GM19043 (cell line): ENCODE measurements around the gene LYST.
A peak's percentile ranks its signal among the peaks of the same experiment; 100 is the strongest.
"Not testable (repeated sequence)": the region's sequence is repeated elsewhere in the genome, so short reads cannot be mapped to it uniquely, and the experiment has no call there.

ENCODE experiments used
- ATAC-seq: cut with Tn5 transposase; IDR thresholded peaks from one replicate; pipeline ENCODE4 v1.9.1; 2021; ENCODE audit warnings: low read depth; ENCODE audit not compliant: unreplicated experiment

The LYST gene

DNA sequence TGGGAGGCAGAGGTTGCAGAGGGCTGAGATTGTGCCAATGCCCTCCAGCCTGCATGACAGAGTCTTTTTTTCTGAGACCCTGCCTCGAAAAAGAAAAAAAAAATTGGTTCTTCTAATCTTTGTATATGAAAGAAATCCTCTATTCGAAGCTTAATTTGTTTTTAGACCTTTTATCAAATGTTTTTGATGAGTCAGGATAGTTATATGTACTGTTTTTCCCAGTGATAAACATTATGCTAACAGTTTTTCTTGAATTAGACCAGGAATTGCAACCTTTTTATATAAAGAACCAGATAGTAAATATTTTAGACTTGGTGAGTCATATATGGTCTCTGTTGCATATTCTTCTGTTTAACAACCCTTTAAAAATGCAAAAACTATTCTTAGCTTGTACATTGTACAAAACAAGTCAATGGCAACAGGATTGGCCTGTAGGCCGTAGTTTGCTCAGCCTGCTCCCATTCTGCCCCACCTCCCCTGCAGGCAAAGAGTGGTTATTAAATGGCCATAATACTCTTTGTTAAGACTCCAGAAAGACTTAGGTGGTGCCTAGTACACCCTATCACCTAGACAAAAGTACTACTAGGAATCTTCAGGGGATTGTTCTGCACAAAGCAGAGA, 45.2 kb downstream of the LYST start:
- no peak for ATAC-seq

DNA sequence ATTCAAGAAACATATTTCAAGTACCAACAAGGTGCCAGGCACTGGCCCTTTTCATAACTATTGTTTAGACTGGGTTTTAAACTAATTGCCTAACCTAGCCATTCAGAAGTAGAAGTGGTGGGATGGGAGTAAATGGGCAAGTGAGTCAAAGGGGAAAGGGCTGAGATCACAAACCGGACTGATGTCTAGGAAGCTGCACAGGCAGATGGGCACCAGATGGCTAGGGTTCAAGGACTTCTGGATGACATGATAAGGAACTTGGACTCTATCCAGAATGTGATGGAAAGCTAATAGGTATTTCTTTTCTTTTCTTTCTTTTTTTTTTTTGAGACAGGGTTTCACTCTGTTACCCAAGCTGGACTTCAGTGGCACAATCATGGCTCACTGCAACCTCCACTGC, 46.6 kb downstream of the LYST start:
- no peak for ATAC-seq

DNA sequence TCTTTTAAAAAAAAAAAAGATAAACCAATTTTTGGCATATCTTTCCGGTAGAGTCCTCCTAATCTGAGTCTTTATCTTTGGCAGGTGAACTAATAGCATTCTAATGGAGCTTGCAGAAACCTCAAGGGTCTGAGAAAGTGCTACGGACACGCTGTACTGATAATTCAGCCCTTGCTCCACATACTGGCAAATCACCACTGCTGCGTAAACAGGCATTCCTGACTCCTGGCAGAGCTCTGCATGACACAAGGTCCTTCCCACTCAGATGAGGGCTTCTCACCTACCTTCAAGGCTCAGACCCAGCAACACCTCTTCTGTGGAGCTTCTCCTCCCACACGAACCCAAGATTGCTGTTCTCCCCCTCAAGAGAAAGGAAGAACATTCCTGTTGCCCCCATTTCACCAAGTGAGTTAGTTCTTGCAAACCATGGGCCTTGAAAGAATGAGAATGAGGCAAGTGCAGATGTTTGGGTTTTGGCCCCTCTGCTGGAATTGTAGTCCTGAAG, 48.0 kb downstream of the LYST start:
- no peak for ATAC-seq

DNA sequence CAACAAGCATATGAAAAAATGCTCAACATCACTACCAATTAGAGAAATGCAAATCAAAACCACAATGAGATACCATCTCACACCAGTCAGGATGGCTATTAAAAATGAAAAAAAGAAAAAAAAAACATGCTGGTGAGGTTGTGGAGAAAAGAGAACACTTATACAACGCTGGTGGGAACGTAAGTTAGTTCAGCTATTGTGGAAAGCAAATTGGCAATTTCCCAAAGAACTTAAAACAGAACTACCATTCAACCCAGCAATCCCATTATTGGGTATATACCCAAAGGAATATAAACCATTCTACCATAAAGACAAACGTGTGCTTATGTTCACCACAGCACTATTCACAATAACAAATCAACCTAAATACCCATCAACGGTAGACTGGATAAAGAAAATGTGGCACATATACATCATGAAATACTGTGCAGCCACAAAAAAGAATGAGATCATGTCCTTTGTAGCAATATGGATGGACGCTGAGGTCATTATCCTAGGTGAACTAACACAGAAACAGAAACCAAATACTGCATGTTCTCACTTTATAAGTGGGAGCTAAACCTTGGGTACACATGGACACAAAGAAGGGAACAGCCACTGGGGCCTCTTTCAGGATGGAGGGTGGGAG, 49.5 kb downstream of the LYST start:
- ATAC-seq: no peak

DNA sequence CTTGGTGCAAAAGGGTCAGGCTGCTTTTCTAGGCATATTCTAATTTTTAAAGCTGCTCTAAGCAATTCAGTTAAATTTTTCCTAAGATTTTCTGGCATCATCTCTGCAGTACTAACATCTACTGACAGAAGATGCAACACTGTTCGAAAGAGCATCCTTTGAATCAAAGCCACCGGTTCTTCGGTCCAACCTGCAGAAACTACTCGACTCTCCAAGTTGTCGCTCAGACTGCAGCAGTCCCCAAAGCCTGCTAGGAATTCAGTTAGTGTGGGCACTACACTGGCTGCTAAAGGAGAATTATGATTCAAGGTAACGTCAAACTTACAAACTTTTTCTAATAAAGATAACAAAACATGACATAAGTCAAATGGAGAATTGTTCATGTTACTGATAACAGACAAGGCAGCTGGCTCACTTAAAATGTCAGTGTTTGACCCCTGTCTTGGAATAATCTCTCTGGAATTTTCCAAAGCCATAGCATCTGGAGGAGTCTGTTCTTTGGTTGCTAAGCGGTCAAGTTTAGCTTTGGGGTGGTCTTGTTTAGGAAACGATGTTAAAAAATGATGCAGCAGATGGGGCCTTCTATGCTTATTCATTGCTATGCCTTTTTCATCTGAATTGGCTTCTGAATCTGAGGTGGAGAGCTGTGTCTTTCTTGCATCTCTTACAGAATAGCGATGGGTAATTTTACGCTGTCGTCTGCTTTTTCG, 56.9 kb downstream of the LYST start:
- no peak for ATAC-seq

DNA sequence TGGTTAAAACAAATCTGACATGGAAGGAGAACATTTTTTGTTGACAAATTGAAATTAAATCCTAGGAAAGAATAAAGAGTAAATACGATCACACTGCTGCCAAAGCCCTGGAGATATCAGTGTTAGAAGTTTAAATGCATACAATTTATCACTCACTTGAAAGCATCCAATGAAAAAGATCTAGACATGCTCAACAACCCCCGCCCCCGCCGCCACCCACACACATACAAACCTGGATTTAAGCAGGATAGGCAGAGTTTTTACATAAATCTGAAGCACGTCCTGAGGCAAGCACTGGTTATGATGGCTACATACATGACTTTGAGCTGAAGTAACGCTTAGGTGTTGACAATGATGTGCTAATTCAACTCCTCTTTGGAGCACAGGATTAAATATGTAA, 58.5 kb downstream of the LYST start:
- no peak for ATAC-seq

DNA sequence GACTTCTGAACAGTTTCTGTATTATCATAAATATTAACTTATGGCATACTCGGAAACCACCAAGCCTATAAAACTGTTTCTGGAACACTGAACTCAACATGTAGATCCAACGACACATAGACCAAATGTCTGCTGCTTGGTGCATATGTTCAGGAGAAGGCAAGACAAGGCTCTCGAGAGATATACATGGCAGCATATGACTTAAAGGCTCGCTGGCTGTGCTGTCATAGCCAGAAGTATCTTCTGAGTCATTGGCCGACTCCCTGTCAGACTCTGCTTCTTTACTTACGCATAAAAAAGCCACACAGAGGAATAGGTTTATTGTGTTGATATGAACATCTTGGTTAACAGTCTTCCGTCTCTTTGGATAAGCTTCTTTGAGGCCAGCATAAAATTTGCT, 60.6 kb downstream of the LYST start:
- no peak for ATAC-seq

DNA sequence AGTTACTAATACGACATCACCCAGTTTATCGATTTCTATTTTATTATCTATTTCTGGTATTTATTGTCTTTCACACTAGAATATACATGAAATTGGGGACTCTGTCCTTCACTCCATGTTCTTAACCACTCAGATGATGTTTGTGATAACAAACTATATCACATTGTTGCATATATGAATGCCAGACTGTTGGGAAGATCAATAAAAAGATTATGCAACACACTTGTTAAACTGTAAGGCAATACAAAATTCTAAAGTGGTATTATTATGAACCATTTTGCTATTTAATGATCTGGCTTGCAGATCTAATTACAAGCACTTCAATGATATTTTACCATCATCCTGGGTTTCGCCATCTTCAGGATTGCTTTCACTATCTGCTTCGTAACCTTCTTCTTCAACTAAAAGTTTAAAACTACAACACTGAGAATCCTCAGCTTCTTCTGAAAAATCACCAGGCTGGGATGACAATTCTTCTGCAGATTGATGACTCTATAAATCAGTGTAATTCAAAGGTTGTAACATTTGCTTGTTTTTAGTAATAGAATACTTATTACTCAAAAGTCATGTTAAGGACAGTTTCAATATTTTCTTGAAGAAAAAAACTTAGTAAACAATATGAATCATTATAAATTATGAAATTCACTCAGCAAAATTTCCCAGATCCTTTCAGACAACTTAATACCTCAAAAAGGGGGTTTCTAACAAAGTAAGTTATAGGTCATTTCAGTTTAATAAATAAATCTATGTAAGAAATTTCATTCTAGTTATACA, 63.9 kb downstream of the LYST start:
- ATAC-seq: no peak

DNA sequence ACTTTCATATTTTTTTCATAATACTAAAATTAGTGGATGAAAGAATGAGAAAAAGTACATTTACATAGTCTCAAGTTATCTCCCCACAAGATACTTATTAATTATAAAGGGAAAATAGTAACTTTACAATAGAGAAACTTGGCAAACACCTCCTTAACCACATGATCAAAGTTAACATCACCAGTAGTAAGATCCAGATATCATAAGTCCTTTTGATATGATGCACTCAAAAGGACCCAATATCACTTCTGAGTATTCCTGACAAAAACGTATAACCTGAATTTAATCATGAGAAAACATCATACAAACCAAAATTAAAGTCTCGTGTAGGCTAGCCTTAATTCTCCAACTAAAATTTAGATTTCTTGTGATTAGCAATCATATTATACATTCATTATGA, 67.4 kb downstream of the LYST start:
- no peak for ATAC-seq

DNA sequence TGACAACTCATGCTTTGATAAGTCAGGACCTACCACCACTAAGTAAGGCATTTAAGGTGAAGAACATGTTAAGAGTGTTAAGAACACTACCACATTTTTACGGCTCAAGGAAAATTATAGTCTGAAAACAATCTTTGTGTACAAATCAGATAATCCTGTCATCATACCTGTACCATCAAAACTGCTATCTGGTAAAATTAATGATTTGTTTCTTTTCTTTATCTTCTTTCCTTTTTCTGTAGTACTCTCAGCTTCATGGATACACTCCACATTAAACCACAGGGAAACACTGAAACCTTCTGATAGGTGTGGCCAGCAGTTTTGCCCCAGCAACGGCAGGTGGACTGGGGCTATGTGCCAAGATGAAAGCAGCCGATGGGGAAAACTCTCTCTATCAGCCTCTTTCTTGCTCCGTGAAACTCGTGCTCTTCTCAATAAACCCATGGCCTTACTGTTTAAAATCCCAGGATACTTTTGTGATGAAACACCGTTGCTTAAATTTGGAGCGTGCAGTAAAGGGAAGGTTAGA, 75.1 kb downstream of the LYST start:
- ATAC-seq: no peak

DNA sequence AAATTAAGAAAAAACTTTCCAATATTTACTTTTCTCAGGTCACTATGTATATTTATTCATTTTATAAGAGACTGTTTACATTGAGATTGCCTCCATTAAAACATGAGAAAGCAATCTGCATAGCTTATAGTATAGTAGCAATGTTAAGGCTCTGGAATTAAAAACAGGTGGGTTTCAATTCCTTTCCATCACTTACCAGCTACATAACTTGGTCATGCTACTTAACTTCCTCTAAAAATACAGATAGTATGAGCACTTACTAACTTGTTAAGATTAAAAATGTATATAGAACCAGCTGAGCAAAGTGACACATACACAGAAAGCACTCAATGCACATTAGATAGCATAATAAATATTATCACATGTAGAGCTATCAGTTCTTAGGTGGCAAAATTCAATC, 76.6 kb downstream of the LYST start:
- ATAC-seq: no peak

DNA sequence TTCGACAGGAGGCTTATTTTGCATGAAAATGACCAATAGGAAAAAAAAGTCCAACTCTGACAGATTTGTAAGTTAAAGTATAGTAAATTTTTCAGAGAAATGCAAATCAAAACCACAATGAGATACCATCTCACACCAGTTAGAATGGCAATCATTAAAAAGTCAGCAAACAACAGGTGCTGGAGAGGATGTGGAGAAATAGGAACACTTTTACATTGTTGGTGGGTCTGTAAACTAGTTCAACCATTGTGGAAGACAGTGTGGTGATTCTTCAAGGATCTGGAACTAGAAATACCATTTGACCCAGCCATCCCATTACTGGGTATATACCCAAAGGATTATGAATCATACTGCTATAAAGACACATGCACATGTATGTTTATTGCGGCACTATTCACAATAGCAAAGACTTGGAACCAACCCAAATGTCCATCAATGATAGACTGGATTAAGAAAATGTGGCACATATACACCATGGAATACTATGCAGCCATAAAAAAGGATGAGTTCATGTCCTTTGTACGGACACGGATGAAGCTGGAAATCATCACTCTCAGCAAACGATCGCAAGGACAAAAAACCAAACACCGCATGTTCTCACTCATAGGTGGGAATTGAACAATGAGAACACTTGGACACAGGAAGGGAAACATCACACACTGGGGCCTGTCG, 80.3 kb downstream of the LYST start:
- not testable (repeated sequence) for ATAC-seq

DNA sequence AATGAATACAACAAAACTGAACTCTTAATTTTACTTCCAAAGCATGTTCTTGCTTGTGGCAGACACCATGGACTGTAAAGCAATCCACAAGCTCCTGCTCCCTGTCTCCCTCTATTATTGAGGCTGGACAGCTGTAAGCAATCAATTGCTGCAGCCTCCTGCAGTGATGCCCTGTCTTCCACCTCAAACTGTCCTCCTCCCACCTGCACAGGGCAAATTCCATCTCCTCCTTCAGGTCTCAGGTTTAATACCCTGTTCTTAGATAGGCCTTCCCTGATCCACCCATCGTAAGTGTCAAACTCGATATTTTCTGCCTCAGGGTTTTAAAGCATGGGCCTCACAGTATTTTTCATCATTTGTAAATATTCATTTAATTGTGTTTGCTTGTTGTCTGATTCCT, 81.8 kb downstream of the LYST start:
- no peak for ATAC-seq

DNA sequence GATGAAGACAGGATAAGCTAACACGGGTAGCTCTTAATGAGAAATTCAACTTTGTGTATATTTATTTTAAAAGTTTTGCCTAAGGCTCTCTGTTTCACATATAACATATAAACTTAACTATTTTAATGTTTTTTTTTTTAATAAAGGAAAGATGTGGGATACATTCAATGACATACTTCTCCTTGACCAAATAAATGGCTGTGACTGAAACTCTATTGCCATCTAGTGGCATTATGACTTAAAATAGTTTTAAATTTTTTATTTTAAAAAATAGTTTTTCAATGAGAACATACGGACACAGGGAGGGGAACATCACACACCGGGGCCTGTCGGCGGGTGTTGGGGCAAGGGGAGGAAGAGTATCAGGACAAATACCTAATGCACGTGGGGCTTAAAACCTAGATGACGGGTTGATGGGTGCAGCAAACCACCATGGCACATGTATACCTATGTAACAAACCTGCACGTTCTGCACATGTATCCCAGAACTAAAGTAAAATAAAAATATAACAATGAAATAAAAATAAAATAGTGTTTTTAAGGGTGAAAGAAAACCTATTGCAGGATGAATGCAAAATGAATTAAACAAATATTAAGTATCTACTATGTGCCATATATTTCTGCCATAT, 83.4 kb downstream of the LYST start:
- ATAC-seq: no peak

DNA sequence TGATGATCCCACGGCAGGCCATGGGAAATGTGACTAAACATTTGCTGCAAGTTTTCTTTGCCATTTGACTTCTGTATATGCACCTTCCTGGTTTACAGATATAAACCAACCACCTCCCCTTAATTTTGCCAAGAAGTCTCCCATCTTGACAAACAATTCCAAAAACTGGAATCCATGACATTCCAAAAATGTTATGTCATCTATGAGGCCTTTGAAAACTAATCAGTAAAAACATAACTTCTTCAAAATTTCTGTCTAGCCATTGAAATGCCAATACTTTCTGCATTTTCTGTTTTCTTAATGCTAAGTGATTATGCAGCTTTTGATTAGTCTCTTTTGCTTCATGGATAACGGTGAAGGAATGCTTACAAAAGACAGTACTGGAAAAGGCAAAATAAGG, 84.1 kb downstream of the LYST start:
- ATAC-seq: no peak

DNA sequence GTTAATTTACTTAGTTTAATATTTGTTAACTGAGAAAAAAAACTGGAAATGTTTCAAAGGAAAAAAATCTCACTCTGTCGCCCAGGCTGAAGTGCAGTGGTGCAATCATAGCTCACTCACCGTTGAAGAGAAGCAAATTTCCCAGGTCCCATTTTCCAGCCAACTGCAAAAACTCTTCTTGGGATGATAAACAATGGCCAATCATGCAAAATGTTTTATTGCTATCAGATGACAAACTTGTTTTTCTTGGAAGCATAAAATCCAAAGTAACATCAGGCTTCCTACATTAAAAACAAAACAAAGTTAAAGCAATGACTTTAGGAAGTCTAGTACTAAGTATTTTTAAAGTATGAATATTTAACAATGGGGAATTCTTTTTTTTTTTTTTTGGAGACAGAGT, 84.9 kb downstream of the LYST start:
- no peak for ATAC-seq

DNA sequence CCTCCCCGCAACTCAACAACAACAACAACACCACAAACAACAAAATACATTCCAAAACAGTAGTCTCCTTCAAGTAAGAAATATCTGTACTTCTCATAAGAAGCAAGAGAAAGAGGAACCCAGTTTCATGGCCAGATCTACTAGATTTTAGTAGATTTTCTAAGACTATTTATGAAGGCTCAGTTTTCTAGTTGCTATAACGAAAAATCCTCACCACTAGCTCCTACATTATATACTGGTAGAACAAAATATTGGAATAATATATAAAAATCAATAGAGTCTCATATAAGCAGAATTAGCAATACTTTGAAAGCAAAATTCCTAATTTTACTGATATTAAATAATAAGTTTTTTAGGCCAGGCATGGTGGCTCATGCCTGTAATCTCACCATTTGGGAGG, 86.9 kb downstream of the LYST start:
- no peak for ATAC-seq

DNA sequence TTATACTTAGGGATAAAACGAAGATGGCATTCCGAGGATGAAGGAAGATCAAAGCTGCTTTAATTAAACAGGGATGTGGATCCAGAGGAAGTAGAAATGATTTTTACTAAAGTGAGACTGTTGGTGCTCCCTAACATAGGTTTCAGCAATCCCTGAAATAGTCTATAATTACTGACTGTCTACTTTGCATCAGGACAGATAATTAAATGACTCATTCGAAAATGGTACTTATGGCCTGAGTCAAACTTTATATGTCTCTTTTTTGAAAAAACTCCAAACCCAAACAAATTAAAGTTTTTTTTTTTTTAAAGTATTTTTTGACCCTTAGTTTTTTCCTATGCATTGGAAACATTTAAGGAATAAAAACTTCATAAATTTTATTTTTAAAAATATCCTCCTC, 90.3 kb downstream of the LYST start:
- no peak for ATAC-seq

DNA sequence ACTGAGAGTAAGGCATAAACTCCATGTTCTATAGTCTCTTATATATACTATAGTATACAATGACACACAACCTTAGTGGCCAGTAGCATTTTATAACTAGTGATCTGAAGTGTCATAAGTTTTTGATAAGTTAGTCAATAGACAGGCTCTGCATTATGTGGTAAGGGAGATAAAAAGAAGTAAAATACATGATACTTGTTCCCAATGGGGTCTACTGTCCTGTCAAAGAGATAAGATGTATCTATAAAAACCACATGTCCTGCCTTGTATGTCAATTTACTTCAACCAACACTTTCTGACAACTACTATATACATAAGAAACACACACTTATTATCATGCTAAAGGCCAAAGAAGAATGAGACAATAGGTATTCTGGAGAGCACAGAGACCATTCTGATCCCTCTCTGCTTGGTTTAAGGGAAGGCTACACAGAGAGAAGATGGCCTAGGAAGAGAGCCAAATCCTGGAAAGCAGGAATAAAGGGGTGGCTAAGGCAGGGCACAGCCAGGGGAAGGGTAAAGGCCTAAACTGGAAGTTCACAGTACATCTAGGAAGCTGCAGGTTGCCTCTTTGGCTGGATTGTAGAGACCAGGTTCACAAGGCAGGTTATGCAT, 91.4 kb downstream of the LYST start:
- no peak for ATAC-seq

DNA sequence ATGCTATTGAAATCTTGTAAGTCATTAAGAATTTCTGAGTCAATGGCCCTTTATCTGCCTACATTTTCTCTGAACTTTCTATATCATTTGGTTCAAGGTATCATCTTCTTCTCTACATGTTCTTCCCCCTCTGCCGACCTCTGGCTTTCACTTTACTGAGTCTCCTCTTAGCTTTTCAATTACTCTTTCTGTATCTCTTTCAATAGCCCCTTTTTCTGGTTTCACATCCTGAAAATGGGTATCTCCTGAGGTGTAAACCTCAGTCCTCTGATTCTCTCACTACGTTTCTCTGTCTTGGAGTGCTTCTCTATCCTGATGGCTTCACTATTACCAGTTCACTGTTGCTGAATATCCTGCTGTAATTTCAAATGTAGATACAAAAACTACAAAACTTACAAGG, 98.9 kb downstream of the LYST start:
- peak; percentile 96 for ATAC-seq
